HepG2 (cell line): Measurements from ENCODE around the gene GSTA1. TPM values are rescaled to one million over a fixed set of nuclear protein-coding genes. Genes with fewer than 3 reads are reported as not detected.

Experiments used
- ATAC-seq: fragments of 200-7000 bp; cut with Tn5 transposase; 3 replicates; pipeline ENCODE4 v1.9.1; 2020; ENCODE audit warnings: mild to moderate bottlenecking, moderate library complexity
- BruUV-seq: library from RNA; stranded (reverse); fragments of 400-500 nt; replicated peaks from 2 replicates; lab custom pipeline; 2021; lab: Mats Ljungman, UMichigan
- CTCF ChIA-PET: fragments of 300-600 bp; formaldehyde crosslinking; extraction: SDS; loops from one replicate; lab custom pipeline; 2021; ENCODE audit warnings: low total read pairs, inconsistent platforms, low intra/inter-chr PET ratio; lab: Yijun Ruan, JAX
- POLR2A ChIA-PET: fragments of 350-600 bp; sonication (Branson Sonifier 250); formaldehyde crosslinking; loops from one replicate; lab custom pipeline; 2020; ENCODE audit warnings: antibody characterized with exemption, inconsistent platforms; lab: Yijun Ruan, JAX
- DNase-seq: peaks from one replicate; pipeline ENCODE4 v3.0.0-alpha.2; 2015; ENCODE audit warnings: low spot score
- FAIRE-seq: peaks from 3 replicates; lab custom pipeline; 2011; peaks lifted over from hg19 to GRCh38; lab: Jason Lieb, UNC
- H2AFZ ChIP-seq: one replicate; pipeline ENCODE4 v1.6.1; 2011; ENCODE audit warnings: low read length, inconsistent platforms
- H3K27ac ChIP-seq: fragments of 300-600 bp; 3 replicates; pipeline ENCODE4 v1.8.0; 2011; ENCODE audit warnings: mixed run types, mild to moderate bottlenecking, mixed read lengths, low read length, inconsistent platforms; ENCODE audit not compliant: insufficient read depth; ENCODE audit errors: extremely low read length
- H3K27me3 ChIP-seq, 2 experiments: fragments of 200-600 bp in 1 of 2; 2 replicates in 1 of 2; 3 replicates in 1 of 2; pipeline versions ENCODE4 v1.6.0 to v1.8.0; 2011; ENCODE audit warnings: low read length in 2 of 2, mild to moderate bottlenecking in 2 of 2, moderate library complexity in 2 of 2, inconsistent platforms in 1 of 2; ENCODE audit not compliant: insufficient read depth in 2 of 2, control insufficient read depth in 1 of 2
- H3K36me3 ChIP-seq, 2 experiments: fragments of 200-600 bp in 1 of 2; replicated peaks in 1 of 2; 2 replicates in 1 of 2; 3 replicates in 1 of 2; pipeline versions ENCODE4 v1.5.1 to v1.8.0; 2011; ENCODE audit warnings: low read length in 2 of 2, inconsistent platforms in 1 of 2; ENCODE audit not compliant: insufficient read depth in 2 of 2, control insufficient read depth in 1 of 2
- H3K4me1 ChIP-seq: 2 replicates; pipeline ENCODE4 v1.5.1; 2012; ENCODE audit warnings: low read length, inconsistent platforms; ENCODE audit not compliant: insufficient read depth
- H3K4me2 ChIP-seq: 2 replicates; pipeline ENCODE4 v1.6.0; 2011; ENCODE audit warnings: low read depth, low read length, inconsistent platforms
- H3K4me3 ChIP-seq, 3 experiments: fragments of 200-600 bp in 1 of 3; sonication (generic), shearing (Covaris generic) in 1 of 3; replicated peaks in 1 of 3; 2 replicates each; pipeline ENCODE4 v1.5.1; 2011 to 2016; ENCODE audit warnings: low read length in 3 of 3, inconsistent platforms in 2 of 3, low read depth in 2 of 3, mild to moderate bottlenecking in 2 of 3, control low read depth in 1 of 3, mixed read lengths in 1 of 3; ENCODE audit not compliant: insufficient read depth in 1 of 3
- H3K79me2 ChIP-seq: one replicate; pipeline ENCODE4 v1.6.1; 2011; ENCODE audit warnings: low read length, inconsistent platforms; ENCODE audit not compliant: insufficient read depth
- H3K9ac ChIP-seq: 2 replicates; pipeline ENCODE4 v1.6.0; 2011; ENCODE audit warnings: mild to moderate bottlenecking, low read depth, low read length, inconsistent platforms; ENCODE audit not compliant: insufficient read depth
- H3K9me3 ChIP-seq: 2 replicates; pipeline ENCODE4 v1.5.1; 2012; ENCODE audit warnings: mild to moderate bottlenecking, low read length
- H4K20me1 ChIP-seq: 2 replicates; pipeline ENCODE4 v1.6.0; 2011; ENCODE audit warnings: inconsistent platforms, mild to moderate bottlenecking, low read length, moderate library complexity; ENCODE audit not compliant: insufficient read depth
- CEBPG ChIP-seq: IDR thresholded peaks from 2 replicates; pipeline ENCODE4 v1.6.1; 2016
- FOXA1 ChIP-seq, 2 experiments: fragments of 450-650 bp in 1 of 2; sonication (generic) in 1 of 2; formaldehyde crosslinking in 1 of 2; IDR thresholded peaks; 2 replicates each; pipeline versions ENCODE4 v1.4.0 to v1.6.1; 2016 to 2020; ENCODE audit warnings: missing genetic modification reagents in 1 of 2
- FOXA3 ChIP-seq: IDR thresholded peaks from 2 replicates; pipeline ENCODE4 v1.6.1; 2016; ENCODE audit warnings: missing genetic modification reagents, missing compliant biosample characterization
- ISL2 ChIP-seq: sonication (generic); formaldehyde crosslinking; IDR thresholded peaks from 2 replicates; pipeline ENCODE4 v1.5.0; 2020; ENCODE audit warnings: missing genetic modification reagents
- KDM3A ChIP-seq: IDR thresholded peaks from 2 replicates; pipeline ENCODE4 v1.6.1; 2018; ENCODE audit warnings: low read depth, missing compliant biosample characterization
- MED1 ChIP-seq: sonication (generic); formaldehyde crosslinking; IDR thresholded peaks from 2 replicates; pipeline ENCODE4 v1.4.0; 2020; ENCODE audit warnings: missing genetic modification reagents
- MLLT10 ChIP-seq: sonication (generic); formaldehyde crosslinking; IDR thresholded peaks from 2 replicates; pipeline ENCODE4 v1.4.0; 2020; ENCODE audit warnings: missing genetic modification reagents
- SAP130 ChIP-seq: IDR thresholded peaks from 2 replicates; pipeline ENCODE4 v1.6.1; 2016; ENCODE audit warnings: low read depth
- SMAD3 ChIP-seq: sonication (generic); formaldehyde crosslinking; IDR thresholded peaks from 2 replicates; pipeline ENCODE4 v1.4.0; 2020; ENCODE audit warnings: missing genetic modification reagents
- SOX13 ChIP-seq, 3 experiments: fragments of 450-650 bp in 1 of 3; sonication (generic) in 1 of 3; formaldehyde crosslinking in 1 of 3; IDR thresholded peaks in 2 of 3; conservative IDR thresholded peaks in 1 of 3; 2 replicates each; pipeline versions ENCODE4 v1.5.0 to v1.6.1; 2016 to 2020; ENCODE audit warnings: antibody characterized with exemption in 1 of 3, mild to moderate bottlenecking in 1 of 3, missing compliant biosample characterization in 1 of 3, missing genetic modification reagents in 1 of 3, moderate library complexity in 1 of 3
- SOX6 ChIP-seq, 2 experiments: fragments of 450-650 bp in 1 of 2; sonication (generic) in 1 of 2; formaldehyde crosslinking in 1 of 2; IDR thresholded peaks; 2 replicates each; pipeline versions ENCODE4 v1.4.0 to v1.6.1; 2017 to 2020; ENCODE audit warnings: antibody characterized with exemption in 1 of 2, mild to moderate bottlenecking in 1 of 2, missing genetic modification reagents in 1 of 2
- WGBS: methylation state at CpG from one replicate; pipeline ENCODE4 v1.1.6; 2017; ENCODE audit warnings: low lambda C conversion rate; 5-methylcytosine and 5-hydroxymethylcytosine counted together
- in situ Hi-C: cut with HindIII; loops from 2 replicates; pipeline ENCODE4 v1.10.0; 2017; ENCODE audit warnings: low pct_unique_long_range_greater_than_20kb; ENCODE audit not compliant: extremely low pct_ligation_motif_present
- intact Hi-C: fragments of 100-400 bp; cut with micrococcal nuclease; formaldehyde crosslinking; loops from one replicate; pipeline ENCODE4 v1.10.0; 2022; ENCODE audit not compliant: unreplicated experiment
- polyA plus RNA-seq, 8 experiments: library from polyadenylated mRNA; depleted of rRNA in 3 of 8; stranded (reverse) in 7 of 8; unstranded in 1 of 8; fragments of >200 nt; fragmentation: Illumina TruSeq in 4 of 8; extraction: Trizol in 4 of 8; gene quantifications; 2 replicates each; pipeline versions ENCODE4 v1.2.1 to v1.2.3, GENCODE V29; 2011 to 2016; ENCODE audit warnings: low read depth in 4 of 8, missing spikeins in 1 of 8, mixed read lengths in 1 of 8; ENCODE audit not compliant: insufficient read depth in 1 of 8
- total RNA-seq, 5 experiments: library from RNA; depleted of rRNA; stranded (reverse); fragments of >200 nt; fragmentation: Illumina TruSeq; extraction: Trizol; gene quantifications; 2 replicates each; pipeline ENCODE4 v1.2.3, GENCODE V29; 2016; ENCODE audit warnings: low read depth in 1 of 5
- TF ChIP-seq, protein P1 (sequence below): sonication (generic); formaldehyde crosslinking; IDR thresholded peaks from 2 replicates; pipeline ENCODE4 v1.4.0; 2020; ENCODE audit warnings: missing genetic modification reagents, borderline replicate concordance
- TF ChIP-seq, protein P2 (sequence below): sonication (generic); formaldehyde crosslinking; IDR thresholded peaks from 2 replicates; pipeline ENCODE4 v1.8.0; 2022; ENCODE audit warnings: missing genetic modification reagents, low read depth, mild to moderate bottlenecking, borderline replicate concordance
- TF ChIP-seq, protein P3 (sequence below): sonication (generic); formaldehyde crosslinking; IDR thresholded peaks from 2 replicates; pipeline ENCODE4 v1.8.1; 2023; ENCODE audit warnings: mild to moderate bottlenecking, missing genetic modification reagents, borderline replicate concordance
- TF ChIP-seq, protein P4 (sequence below): IDR thresholded peaks from 2 replicates; pipeline ENCODE4 v1.4.0; 2020; ENCODE audit warnings: mild to moderate bottlenecking, missing genetic modification reagents
- TF ChIP-seq, protein P5 (sequence below): sonication (generic); formaldehyde crosslinking; IDR thresholded peaks from 2 replicates; pipeline ENCODE4 v1.9.0; 2022; ENCODE audit warnings: low read depth, missing genetic modification reagents

Gene GSTA1
- total and polyA plus RNA-seq, 2 of the 13 experiments (the other 11 are each of a cell fraction or from before 2014, with no cell fraction given), result 6.2 to 282 TPM

DNA sequence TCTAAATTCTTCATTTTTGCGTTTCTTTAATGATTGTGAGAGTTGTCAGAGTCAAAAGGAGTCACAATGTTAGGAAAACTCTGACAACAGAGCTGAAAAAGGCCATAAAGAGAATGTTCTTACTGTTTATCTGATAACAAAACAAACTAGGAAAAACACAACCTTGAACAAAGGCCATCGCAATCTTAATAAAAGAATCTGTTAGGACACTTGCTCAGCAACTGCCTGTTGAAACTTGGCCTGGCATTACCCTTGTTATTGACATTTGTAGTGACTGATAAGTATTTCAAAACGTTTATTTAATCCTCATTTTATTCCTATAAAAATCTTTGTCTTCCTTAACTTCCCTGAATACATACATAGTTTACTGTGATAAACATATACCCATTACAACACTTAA is 15.7 kb downstream of the GSTA1 start:
- ATAC-seq (0 out of 3 replicates have a peak, but pooled peaks have one; percentile 9), DNase-seq (peak; percentile 46), FAIRE-seq (no peak)
- Histone ChIP-seq H3K9ac (no peak overlapping the region), H3K4me1 (peaks cover 69% of the 10 kb centered on the region), H3K36me3 (no peaks in the 10 kb centered on the region), H3K79me2 (no peaks in the 10 kb centered on the region), H4K20me1 (no peaks in the 10 kb centered on the region), H3K27me3 (no peaks in the 10 kb centered on the region), H3K4me2 (peak overlapping the region; percentile 50), H2AFZ (no peak overlapping the region), H3K9me3 (peaks cover 13% of the 10 kb centered on the region), H3K27ac (peak overlapping the region; percentile 81), H3K4me3 (no peak overlapping the region)
- intact Hi-C loops (no loop called here), in situ Hi-C loops (loop anchor here (5.0 kb wide), 1 partner anchor 39 kb away; no protein-coding TSS in a partner anchor)
- CTCF ChIA-PET, result no interaction called here
- 26% methylated on average over 3 of the region's 3 CpGs for WGBS
- POLR2A ChIA-PET, result interaction anchor here (2.2 to 2.6 kb wide), 2 partner anchors 11 to 63 kb away, joined by 9 to 10 read pairs; no protein-coding TSS in a partner anchor
- BruUV-seq, result TSS peak; percentile 78
- TF ChIP-seq, protein P1, sequence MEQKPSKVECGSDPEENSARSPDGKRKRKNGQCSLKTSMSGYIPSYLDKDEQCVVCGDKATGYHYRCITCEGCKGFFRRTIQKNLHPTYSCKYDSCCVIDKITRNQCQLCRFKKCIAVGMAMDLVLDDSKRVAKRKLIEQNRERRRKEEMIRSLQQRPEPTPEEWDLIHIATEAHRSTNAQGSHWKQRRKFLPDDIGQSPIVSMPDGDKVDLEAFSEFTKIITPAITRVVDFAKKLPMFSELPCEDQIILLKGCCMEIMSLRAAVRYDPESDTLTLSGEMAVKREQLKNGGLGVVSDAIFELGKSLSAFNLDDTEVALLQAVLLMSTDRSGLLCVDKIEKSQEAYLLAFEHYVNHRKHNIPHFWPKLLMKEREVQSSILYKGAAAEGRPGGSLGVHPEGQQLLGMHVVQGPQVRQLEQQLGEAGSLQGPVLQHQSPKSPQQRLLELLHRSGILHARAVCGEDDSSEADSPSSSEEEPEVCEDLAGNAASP (CRISPR knock-in tag), result peak; percentile 78; the same call in 1 of the 2 replicates
- TF ChIP-seq FOXA1 (IDR thresholded peaks at IDR 0.05) (no peak), FOXA1 (CRISPR knock-in tag; IDR thresholded peaks at IDR 0.05) (peak; percentile 75), SOX13 (IDR thresholded peaks at IDR 0.05) (no peak), SOX13 (CRISPR knock-in tag; conservative IDR thresholded peaks at IDR 0.05 in 1 of 2, IDR thresholded peaks at IDR 0.05 in 1 of 2) (peak in 1 of 2 experiments; percentile 82; a peak in 2 of 4 replicates), ISL2 (CRISPR knock-in tag) (peak; percentile 39; the same call in 1 of the 2 replicates), MLLT10 (CRISPR knock-in tag) (no peak), MED1 (CRISPR knock-in tag) (peak; percentile 49), SMAD3 (CRISPR knock-in tag) (no peak), SOX6 (IDR thresholded peaks at IDR 0.05) (no peak), SOX6 (CRISPR knock-in tag; IDR thresholded peaks at IDR 0.05) (peak; percentile 86), SAP130 (CRISPR knock-in tag) (peak; percentile 33; the same call in 1 of the 2 replicates), FOXA3 (CRISPR knock-in tag) (peak; percentile 82), KDM3A (CRISPR knock-in tag) (no peak), CEBPG (CRISPR knock-in tag) (peak; percentile 28; the same call in 1 of the 2 replicates)
- TF ChIP-seq, protein P2, sequence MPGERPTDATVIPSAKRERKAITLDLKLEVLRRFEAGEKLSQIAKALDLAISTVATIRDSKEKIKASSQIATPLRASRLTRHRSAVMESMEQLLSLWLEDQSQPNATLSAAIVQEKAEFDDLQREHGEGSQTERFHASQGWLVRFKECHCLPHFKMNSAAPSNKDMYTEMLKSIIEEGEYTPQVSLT (CRISPR knock-in tag), result no peak
- TF ChIP-seq, protein P3, sequence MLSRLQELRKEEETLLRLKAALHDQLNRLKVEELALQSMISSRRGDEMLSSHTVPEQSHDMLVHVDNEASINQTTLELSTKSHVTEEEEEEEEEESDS (CRISPR knock-in tag), result no peak
- TF ChIP-seq, protein P4, sequence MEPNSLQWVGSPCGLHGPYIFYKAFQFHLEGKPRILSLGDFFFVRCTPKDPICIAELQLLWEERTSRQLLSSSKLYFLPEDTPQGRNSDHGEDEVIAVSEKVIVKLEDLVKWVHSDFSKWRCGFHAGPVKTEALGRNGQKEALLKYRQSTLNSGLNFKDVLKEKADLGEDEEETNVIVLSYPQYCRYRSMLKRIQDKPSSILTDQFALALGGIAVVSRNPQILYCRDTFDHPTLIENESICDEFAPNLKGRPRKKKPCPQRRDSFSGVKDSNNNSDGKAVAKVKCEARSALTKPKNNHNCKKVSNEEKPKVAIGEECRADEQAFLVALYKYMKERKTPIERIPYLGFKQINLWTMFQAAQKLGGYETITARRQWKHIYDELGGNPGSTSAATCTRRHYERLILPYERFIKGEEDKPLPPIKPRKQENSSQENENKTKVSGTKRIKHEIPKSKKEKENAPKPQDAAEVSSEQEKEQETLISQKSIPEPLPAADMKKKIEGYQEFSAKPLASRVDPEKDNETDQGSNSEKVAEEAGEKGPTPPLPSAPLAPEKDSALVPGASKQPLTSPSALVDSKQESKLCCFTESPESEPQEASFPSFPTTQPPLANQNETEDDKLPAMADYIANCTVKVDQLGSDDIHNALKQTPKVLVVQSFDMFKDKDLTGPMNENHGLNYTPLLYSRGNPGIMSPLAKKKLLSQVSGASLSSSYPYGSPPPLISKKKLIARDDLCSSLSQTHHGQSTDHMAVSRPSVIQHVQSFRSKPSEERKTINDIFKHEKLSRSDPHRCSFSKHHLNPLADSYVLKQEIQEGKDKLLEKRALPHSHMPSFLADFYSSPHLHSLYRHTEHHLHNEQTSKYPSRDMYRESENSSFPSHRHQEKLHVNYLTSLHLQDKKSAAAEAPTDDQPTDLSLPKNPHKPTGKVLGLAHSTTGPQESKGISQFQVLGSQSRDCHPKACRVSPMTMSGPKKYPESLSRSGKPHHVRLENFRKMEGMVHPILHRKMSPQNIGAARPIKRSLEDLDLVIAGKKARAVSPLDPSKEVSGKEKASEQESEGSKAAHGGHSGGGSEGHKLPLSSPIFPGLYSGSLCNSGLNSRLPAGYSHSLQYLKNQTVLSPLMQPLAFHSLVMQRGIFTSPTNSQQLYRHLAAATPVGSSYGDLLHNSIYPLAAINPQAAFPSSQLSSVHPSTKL (CRISPR knock-in tag), result peak; percentile 72
- TF ChIP-seq, protein P5, sequence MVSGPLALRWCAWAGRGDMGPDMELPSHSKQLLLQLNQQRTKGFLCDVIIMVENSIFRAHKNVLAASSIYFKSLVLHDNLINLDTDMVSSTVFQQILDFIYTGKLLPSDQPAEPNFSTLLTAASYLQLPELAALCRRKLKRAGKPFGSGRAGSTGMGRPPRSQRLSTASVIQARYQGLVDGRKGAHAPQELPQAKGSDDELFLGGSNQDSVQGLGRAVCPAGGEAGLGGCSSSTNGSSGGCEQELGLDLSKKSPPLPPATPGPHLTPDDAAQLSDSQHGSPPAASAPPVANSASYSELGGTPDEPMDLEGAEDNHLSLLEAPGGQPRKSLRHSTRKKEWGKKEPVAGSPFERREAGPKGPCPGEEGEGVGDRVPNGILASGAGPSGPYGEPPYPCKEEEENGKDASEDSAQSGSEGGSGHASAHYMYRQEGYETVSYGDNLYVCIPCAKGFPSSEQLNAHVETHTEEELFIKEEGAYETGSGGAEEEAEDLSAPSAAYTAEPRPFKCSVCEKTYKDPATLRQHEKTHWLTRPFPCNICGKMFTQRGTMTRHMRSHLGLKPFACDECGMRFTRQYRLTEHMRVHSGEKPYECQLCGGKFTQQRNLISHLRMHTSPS (CRISPR knock-in tag), result no peak
